HepG2 (cell line): ENCODE results near the gene KRT71.

Experiments used
- BHLHE40 ChIP-seq: IDR thresholded peaks from 2 replicates; pipeline ENCODE4 v1.6.1; 2011; ENCODE audit warnings: low read length, improper control_type of control experiment
- BRD4 ChIP-seq: sonication (generic); formaldehyde crosslinking; IDR thresholded peaks from 2 replicates; pipeline ENCODE4 v1.4.0; 2020; ENCODE audit warnings: missing genetic modification reagents
- BRF2 ChIP-seq: sonication (generic); formaldehyde crosslinking; IDR thresholded peaks from 2 replicates; pipeline ENCODE4 v1.8.1; 2022; ENCODE audit warnings: mild to moderate bottlenecking, missing genetic modification reagents
- CBFB ChIP-seq: sonication (generic); formaldehyde crosslinking; IDR thresholded peaks from 2 replicates; pipeline ENCODE4 v1.4.0; 2020; ENCODE audit warnings: missing genetic modification reagents
- ELF1 ChIP-seq: sonication (generic); formaldehyde crosslinking; IDR thresholded peaks from 2 replicates; pipeline ENCODE4 v1.4.0; 2020; ENCODE audit warnings: missing genetic modification reagents
- NFYB ChIP-seq: sonication (generic); formaldehyde crosslinking; IDR thresholded peaks from 2 replicates; pipeline ENCODE4 v1.4.0; 2020; ENCODE audit warnings: missing genetic modification reagents
- NONO ChIP-seq, 2 experiments: fragments of 450-650 bp in 1 of 2; sonication (generic) in 1 of 2; formaldehyde crosslinking in 1 of 2; IDR thresholded peaks in 1 of 2; conservative IDR thresholded peaks in 1 of 2; 2 replicates each; pipeline versions ENCODE4 v1.6.1 to v1.8.0; 2017 to 2022; ENCODE audit warnings: mild to moderate bottlenecking in 1 of 2, missing genetic modification reagents in 1 of 2, moderate library complexity in 1 of 2
- POLR2A ChIP-seq, 2 experiments: IDR thresholded peaks; 2 replicates each; pipeline ENCODE4 v1.6.1; 2011; ENCODE audit warnings: low read depth in 2 of 2, low read length in 2 of 2, mild to moderate bottlenecking in 1 of 2, moderate library complexity in 1 of 2; ENCODE audit not compliant: insufficient read depth in 1 of 2
- RAD21 ChIP-seq: fragments of 450-650 bp; formaldehyde crosslinking; IDR thresholded peaks from 2 replicates; pipeline ENCODE4 v1.5.0; 2020; ENCODE audit warnings: mild to moderate bottlenecking
- REST ChIP-seq, 2 experiments: IDR thresholded peaks; 2 replicates each; pipeline ENCODE4 v1.6.1; 2011 to 2012; ENCODE audit warnings: low read length in 2 of 2, borderline replicate concordance in 1 of 2, low read depth in 1 of 2, mild to moderate bottlenecking in 1 of 2, moderate library complexity in 1 of 2
- USF2 ChIP-seq, 2 experiments: sonication (generic) in 1 of 2; formaldehyde crosslinking in 1 of 2; IDR thresholded peaks; 2 replicates each; pipeline versions ENCODE4 v1.5.1 to v1.6.1; 2011 to 2020; ENCODE audit warnings: borderline replicate concordance in 1 of 2, low read depth in 1 of 2, low read length in 1 of 2, mild to moderate bottlenecking in 1 of 2, missing genetic modification reagents in 1 of 2, moderate library complexity in 1 of 2
- ZBTB25 ChIP-seq: IDR thresholded peaks from 2 replicates; pipeline ENCODE4 v1.6.1; 2018; ENCODE audit warnings: missing genetic modification reagents
- ZGPAT ChIP-seq: IDR thresholded peaks from 2 replicates; pipeline ENCODE4 v1.6.1; 2016; ENCODE audit warnings: mild to moderate bottlenecking

- TF ChIP-seq USF2 (IDR thresholded peaks at IDR 0.05; ENCODE audit: low read depth, low read length) (no peak), USF2 (CRISPR knock-in tag; IDR thresholded peaks at IDR 0.05; ENCODE audit: borderline replicate concordance) (no peak), ZBTB25 (no peak), ELF1 (no peak), POLR2A (IDR thresholded peaks at IDR 0.05; ENCODE audit: insufficient read depth in 1 of 2, low read depth in 2 of 2, low read length in 2 of 2) (no peak), CBFB (CRISPR knock-in tag) (no peak), RAD21 (CRISPR knock-in tag) (no peak), ZGPAT (CRISPR knock-in tag) (no peak), BRD4 (CRISPR knock-in tag) (no peak), BRF2 (no peak), BHLHE40 (no peak), NONO (IDR thresholded peaks at IDR 0.05) (no peak), NONO (CRISPR knock-in tag; conservative IDR thresholded peaks at IDR 0.05) (no peak), REST (IDR thresholded peaks at IDR 0.05; ENCODE audit: borderline replicate concordance in 1 of 2, low read depth in 1 of 2, low read length in 2 of 2) (no peak), NFYB (CRISPR knock-in tag) (no peak)
Observed at GRCh38 chr12:52566847-52567291, 13.9 kb upstream of the KRT71 start.
